ENCODE results near the gene TGFBI.

The TGFBI gene

DNA sequence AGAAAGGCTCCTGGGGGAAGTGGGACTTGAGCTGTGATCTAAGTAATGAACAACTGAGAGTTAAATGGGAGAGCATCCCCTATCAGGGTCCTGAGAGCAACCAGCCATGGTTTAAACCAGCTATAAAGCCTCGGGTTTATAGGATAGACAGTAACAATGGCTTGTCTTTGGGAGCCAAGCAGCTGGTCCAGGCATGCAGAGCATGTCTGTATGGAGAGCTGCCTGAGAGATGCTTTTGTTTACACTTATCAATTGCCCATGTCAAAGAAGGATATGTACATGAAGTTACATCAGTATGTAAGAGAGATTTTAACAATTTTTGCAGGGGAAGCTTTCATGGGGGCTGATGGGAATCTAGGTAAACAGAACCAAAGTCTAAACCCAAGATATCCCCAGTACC lies 4.4 kb downstream of the TGFBI start:
- H3K27me3 ChIP-seq: no peaks in the 10 kb centered on the region
- TF ChIP-seq, protein P1, sequence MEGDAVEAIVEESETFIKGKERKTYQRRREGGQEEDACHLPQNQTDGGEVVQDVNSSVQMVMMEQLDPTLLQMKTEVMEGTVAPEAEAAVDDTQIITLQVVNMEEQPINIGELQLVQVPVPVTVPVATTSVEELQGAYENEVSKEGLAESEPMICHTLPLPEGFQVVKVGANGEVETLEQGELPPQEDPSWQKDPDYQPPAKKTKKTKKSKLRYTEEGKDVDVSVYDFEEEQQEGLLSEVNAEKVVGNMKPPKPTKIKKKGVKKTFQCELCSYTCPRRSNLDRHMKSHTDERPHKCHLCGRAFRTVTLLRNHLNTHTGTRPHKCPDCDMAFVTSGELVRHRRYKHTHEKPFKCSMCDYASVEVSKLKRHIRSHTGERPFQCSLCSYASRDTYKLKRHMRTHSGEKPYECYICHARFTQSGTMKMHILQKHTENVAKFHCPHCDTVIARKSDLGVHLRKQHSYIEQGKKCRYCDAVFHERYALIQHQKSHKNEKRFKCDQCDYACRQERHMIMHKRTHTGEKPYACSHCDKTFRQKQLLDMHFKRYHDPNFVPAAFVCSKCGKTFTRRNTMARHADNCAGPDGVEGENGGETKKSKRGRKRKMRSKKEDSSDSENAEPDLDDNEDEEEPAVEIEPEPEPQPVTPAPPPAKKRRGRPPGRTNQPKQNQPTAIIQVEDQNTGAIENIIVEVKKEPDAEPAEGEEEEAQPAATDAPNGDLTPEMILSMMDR (IDR thresholded peaks at IDR 0.05): no peak
- no peak for DNase-seq
- H3K27ac ChIP-seq: peak overlapping the region; percentile 44 to 74
- H3K9me3 ChIP-seq: no peaks in the 10 kb centered on the region
- H3K4me1 ChIP-seq: peaks cover 0 to 89% (median 62%) of the 10 kb centered on the region in 4 donors
- no peak overlapping the region for H3K4me3 ChIP-seq
- intact Hi-C loops (cut with DNase I; ENCODE audit: low total_unique reads): no loop called here
- H3K36me3 ChIP-seq: no peaks in the 10 kb centered on the region

DNA sequence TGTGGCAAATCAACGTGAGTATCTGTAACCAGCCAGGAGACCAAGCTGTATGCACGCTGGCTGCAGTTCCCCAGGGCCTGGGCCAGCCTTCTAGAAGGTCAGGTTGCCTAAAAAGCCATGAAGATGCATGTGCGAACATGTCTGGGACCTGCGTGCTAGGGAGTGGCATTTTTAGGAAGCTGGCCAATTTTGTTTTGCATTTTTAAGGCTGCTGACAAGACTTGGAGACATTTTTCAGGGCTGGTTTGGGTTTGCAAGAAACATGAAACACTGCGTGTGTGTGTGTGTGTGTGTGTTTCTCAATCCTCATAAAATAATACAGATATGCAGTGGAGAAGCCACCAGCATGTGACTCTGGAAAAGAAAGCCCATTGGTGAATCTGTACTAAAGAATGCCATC lies 5.1 kb downstream of the TGFBI start:
- H3K9me3 ChIP-seq: no peaks in the 10 kb centered on the region
- peak in 1 of 2 donors; percentile 16 for DNase-seq
- no peaks in the 10 kb centered on the region for H3K27me3 ChIP-seq
- H3K4me3 ChIP-seq: no peak overlapping the region
- intact Hi-C loops (cut with DNase I; ENCODE audit: low total_unique reads): no loop called here
- H3K27ac ChIP-seq: peak overlapping the region in 1 of 2 donors; percentile 74
- TF ChIP-seq, protein P1 (IDR thresholded peaks at IDR 0.05): no peak
- no peaks in the 10 kb centered on the region for H3K36me3 ChIP-seq
- H3K4me1 ChIP-seq: peaks cover 0 to 84% (median 57%) of the 10 kb centered on the region in 4 donors

GRCh38 chr5:136034492-136034891 lies 5.7 kb downstream of the TGFBI start:
- H3K27me3 ChIP-seq: no peaks in the 10 kb centered on the region
- TF ChIP-seq, protein P1 (IDR thresholded peaks at IDR 0.05): no peak
- H3K4me3 ChIP-seq: no peak overlapping the region
- no peaks in the 10 kb centered on the region for H3K9me3 ChIP-seq
- intact Hi-C loops (cut with DNase I; ENCODE audit: low total_unique reads): no loop called here
- H3K4me1 ChIP-seq: peaks cover 0 to 82% (median 51%) of the 10 kb centered on the region in 4 donors
- peak overlapping the region in 1 of 2 donors; percentile 74 for H3K27ac ChIP-seq
- no peaks in the 10 kb centered on the region for H3K36me3 ChIP-seq
- DNase-seq: peak in 1 of 2 donors; percentile 17

GRCh38 chr5:136034984-136035383 lies 6.2 kb downstream of the TGFBI start:
- intact Hi-C loops (cut with DNase I; ENCODE audit: low total_unique reads): no loop called here
- no peaks in the 10 kb centered on the region for H3K9me3 ChIP-seq
- TF ChIP-seq, protein P1 (IDR thresholded peaks at IDR 0.05): no peak
- DNase-seq: no peak
- no peaks in the 10 kb centered on the region for H3K36me3 ChIP-seq
- H3K4me1 ChIP-seq: peaks cover 0 to 82% (median 48%) of the 10 kb centered on the region in 4 donors
- no peaks in the 10 kb centered on the region for H3K27me3 ChIP-seq
- no peak overlapping the region for H3K4me3 ChIP-seq
- peak overlapping the region in 1 of 2 donors; percentile 74 for H3K27ac ChIP-seq

DNA sequence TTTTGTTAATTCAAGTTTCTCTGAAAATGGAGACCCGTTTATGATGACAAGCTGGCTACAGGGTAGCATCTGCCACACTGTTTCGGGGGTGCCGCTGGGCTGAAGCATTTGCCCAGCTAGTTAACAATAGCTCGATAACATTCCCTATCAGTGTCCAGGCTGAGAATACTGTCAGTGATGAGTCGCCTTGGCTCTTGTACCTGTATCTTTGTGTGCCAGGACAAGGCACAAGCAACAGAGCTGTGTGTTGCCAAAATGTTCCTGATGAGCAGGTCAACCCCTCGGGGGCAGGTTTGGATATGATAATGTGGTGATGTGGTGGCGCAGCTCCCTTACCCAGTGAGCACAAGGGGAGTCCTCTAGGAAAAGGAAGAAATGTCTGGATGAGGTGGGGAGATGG lies 7.0 kb downstream of the TGFBI start:
- peak in 1 of 2 donors; percentile 18 for DNase-seq
- no peaks in the 10 kb centered on the region for H3K27me3 ChIP-seq
- peaks cover 0 to 82% (median 46%) of the 10 kb centered on the region in 4 donors for H3K4me1 ChIP-seq
- H3K9me3 ChIP-seq: no peaks in the 10 kb centered on the region
- peak overlapping the region; percentile 56 to 74 for H3K27ac ChIP-seq
- H3K36me3 ChIP-seq: no peaks in the 10 kb centered on the region
- no peak overlapping the region for H3K4me3 ChIP-seq
- TF ChIP-seq, protein P1 (IDR thresholded peaks at IDR 0.05): no peak
- intact Hi-C loops (cut with DNase I; ENCODE audit: low total_unique reads): no loop called here
